GM23338 (cell line): ENCODE results near the gene CWH43.

Source experiments
- CREB1 ChIP-seq: fragments of 250-450 bp; sonication (Bioruptor Pico); IDR thresholded peaks from 2 replicates; pipeline ENCODE4 v1.5.0; 2020; ENCODE audit warnings: low read depth, mild to moderate bottlenecking, moderate library complexity
- EZH2 ChIP-seq: fragments of 200-600 bp; sonication (generic); IDR thresholded peaks from one replicate; pipeline ENCODE4 v1.8.0; 2017; ENCODE audit warnings: antibody characterized with exemption, mild to moderate bottlenecking, low read depth; ENCODE audit not compliant: unreplicated experiment
- EZH2phosphoT487 ChIP-seq: fragments of 200-600 bp; sonication (generic); IDR thresholded peaks from one replicate; pipeline ENCODE4 v1.8.1; 2018; ENCODE audit warnings: antibody characterized with exemption; ENCODE audit not compliant: unreplicated experiment
- JUNB ChIP-seq: IDR thresholded peaks from one replicate; pipeline ENCODE4 v1.6.1; 2016; ENCODE audit warnings: antibody characterized with exemption; ENCODE audit not compliant: unreplicated experiment
- POLR2AphosphoS5 ChIP-seq: IDR thresholded peaks from 2 replicates; pipeline ENCODE4 v1.6.1; 2016; ENCODE audit warnings: antibody characterized with exemption, low read depth
- STAT1 ChIP-seq: IDR thresholded peaks from one replicate; pipeline ENCODE4 v1.6.1; 2016; ENCODE audit warnings: antibody characterized with exemption; ENCODE audit not compliant: unreplicated experiment
- ZNF114 ChIP-seq: fragments of 250-450 bp; sonication (Bioruptor Pico); IDR thresholded peaks from 2 replicates; pipeline ENCODE4 v1.5.0; 2020; ENCODE audit warnings: mild to moderate bottlenecking, moderate library complexity
- ZNF331 ChIP-seq: fragments of 250-450 bp; sonication (Bioruptor Pico); IDR thresholded peaks from 2 replicates; pipeline ENCODE4 v1.5.0; 2020; ENCODE audit warnings: low read depth, mild to moderate bottlenecking, moderate library complexity
- TF ChIP-seq, protein P1 (sequence below), 2 experiments: fragments of 200-600 bp in 1 of 2; sonication (generic) in 1 of 2; conservative IDR thresholded peaks; 2 replicates each; pipeline versions ENCODE4 v1.5.1 to v1.6.1; 2016 to 2017; ENCODE audit warnings: antibody characterized with exemption in 2 of 2, low read depth in 2 of 2, mild to moderate bottlenecking in 2 of 2, moderate library complexity in 1 of 2
- TF ChIP-seq, protein P2 (sequence below): IDR thresholded peaks from one replicate; pipeline ENCODE4 v1.6.1; 2018; ENCODE audit warnings: antibody characterized with exemption; ENCODE audit not compliant: unreplicated experiment

GRCh38 chr4:48943387-48943786, 42.7 kb upstream of the CWH43 start:
- TF ChIP-seq, protein P1, sequence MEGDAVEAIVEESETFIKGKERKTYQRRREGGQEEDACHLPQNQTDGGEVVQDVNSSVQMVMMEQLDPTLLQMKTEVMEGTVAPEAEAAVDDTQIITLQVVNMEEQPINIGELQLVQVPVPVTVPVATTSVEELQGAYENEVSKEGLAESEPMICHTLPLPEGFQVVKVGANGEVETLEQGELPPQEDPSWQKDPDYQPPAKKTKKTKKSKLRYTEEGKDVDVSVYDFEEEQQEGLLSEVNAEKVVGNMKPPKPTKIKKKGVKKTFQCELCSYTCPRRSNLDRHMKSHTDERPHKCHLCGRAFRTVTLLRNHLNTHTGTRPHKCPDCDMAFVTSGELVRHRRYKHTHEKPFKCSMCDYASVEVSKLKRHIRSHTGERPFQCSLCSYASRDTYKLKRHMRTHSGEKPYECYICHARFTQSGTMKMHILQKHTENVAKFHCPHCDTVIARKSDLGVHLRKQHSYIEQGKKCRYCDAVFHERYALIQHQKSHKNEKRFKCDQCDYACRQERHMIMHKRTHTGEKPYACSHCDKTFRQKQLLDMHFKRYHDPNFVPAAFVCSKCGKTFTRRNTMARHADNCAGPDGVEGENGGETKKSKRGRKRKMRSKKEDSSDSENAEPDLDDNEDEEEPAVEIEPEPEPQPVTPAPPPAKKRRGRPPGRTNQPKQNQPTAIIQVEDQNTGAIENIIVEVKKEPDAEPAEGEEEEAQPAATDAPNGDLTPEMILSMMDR (conservative IDR thresholded peaks at IDR 0.05; ENCODE audit: low read depth in 2 of 2): peak; percentile 72 to 74
- no peak for TF ChIP-seq POLR2AphosphoS5
- no peak for TF ChIP-seq EZH2phosphoT487
- no peak for TF ChIP-seq EZH2
- TF ChIP-seq, protein P2, sequence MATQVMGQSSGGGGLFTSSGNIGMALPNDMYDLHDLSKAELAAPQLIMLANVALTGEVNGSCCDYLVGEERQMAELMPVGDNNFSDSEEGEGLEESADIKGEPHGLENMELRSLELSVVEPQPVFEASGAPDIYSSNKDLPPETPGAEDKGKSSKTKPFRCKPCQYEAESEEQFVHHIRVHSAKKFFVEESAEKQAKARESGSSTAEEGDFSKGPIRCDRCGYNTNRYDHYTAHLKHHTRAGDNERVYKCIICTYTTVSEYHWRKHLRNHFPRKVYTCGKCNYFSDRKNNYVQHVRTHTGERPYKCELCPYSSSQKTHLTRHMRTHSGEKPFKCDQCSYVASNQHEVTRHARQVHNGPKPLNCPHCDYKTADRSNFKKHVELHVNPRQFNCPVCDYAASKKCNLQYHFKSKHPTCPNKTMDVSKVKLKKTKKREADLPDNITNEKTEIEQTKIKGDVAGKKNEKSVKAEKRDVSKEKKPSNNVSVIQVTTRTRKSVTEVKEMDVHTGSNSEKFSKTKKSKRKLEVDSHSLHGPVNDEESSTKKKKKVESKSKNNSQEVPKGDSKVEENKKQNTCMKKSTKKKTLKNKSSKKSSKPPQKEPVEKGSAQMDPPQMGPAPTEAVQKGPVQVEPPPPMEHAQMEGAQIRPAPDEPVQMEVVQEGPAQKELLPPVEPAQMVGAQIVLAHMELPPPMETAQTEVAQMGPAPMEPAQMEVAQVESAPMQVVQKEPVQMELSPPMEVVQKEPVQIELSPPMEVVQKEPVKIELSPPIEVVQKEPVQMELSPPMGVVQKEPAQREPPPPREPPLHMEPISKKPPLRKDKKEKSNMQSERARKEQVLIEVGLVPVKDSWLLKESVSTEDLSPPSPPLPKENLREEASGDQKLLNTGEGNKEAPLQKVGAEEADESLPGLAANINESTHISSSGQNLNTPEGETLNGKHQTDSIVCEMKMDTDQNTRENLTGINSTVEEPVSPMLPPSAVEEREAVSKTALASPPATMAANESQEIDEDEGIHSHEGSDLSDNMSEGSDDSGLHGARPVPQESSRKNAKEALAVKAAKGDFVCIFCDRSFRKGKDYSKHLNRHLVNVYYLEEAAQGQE: no peak
- TF ChIP-seq ZNF114 (CRISPR knock-in tag): no peak
- TF ChIP-seq ZNF331 (CRISPR knock-in tag): no peak
- TF ChIP-seq STAT1: no peak
- TF ChIP-seq CREB1 (CRISPR knock-in tag): no peak
- no peak for TF ChIP-seq JUNB
